ENCODE results near the gene SHH. TPM values are rescaled to one million over a fixed set of nuclear protein-coding genes. Genes with fewer than 3 reads are reported as not detected.

SHH gene
- total RNA-seq, 1 experiment from 2014 or later: 22.9 TPM

GRCh38 chr7:155805826-155806095, 6.5 kb downstream of the SHH start:
- ChIA-PET POLR2A (no interaction called here), CTCF (no interaction called here)
- no peaks in the 10 kb centered on the region for H3K36me3 ChIP-seq (ENCODE audit: control insufficient read depth, insufficient read depth, low read length)
- peak; percentile 8; the same call in 1 of the 2 replicates for ATAC-seq
- intact Hi-C loops (cut with micrococcal nuclease; ENCODE audit: unreplicated experiment) (no loop called here), in situ Hi-C loops (cut with HindIII; ENCODE audit: low pct_unique_long_range_greater_than_20kb, low sequenced_read_pairs) (no loop called here)
- peak overlapping the region; percentile 27 to 38 for H3K4me3 ChIP-seq (ENCODE audit: low read depth in 2 of 2, low read length in 2 of 2)
- no peaks in the 10 kb centered on the region for H3K9me3 ChIP-seq (ENCODE audit: control insufficient read depth, insufficient read depth, low read depth, low read length)
- DNase-seq (ENCODE audit: low read depth, low spot score): no peak
- TF ChIP-seq SIN3A (IDR thresholded peaks at IDR 0.05; ENCODE audit: borderline replicate concordance, insufficient read depth, low read depth, low read length) (no peak), REST (IDR thresholded peaks at IDR 0.05; ENCODE audit: insufficient read depth in 1 of 2, low read depth in 2 of 2, low read length in 1 of 2) (no peak), POLR2AphosphoS5 (IDR thresholded peaks at IDR 0.05; ENCODE audit: low read depth, low read length) (no peak), CTCF (IDR thresholded peaks at IDR 0.05) (no peak), TCF7L2 (IDR thresholded peaks at IDR 0.05; ENCODE audit: low read depth, low read length) (no peak)
- no peaks in the 10 kb centered on the region for H3K27me3 ChIP-seq (ENCODE audit: control insufficient read depth, insufficient read depth, low read length)
- no peak overlapping the region for H3K27ac ChIP-seq (ENCODE audit: low read length)
- no TSS peak for BruUV-seq (replicated peaks)
- peaks cover 13% of the 10 kb centered on the region for H3K4me1 ChIP-seq (ENCODE audit: control insufficient read depth, insufficient read depth, low read length)

GRCh38 chr7:155804897-155805825, 7.1 kb downstream of the SHH start:
- TF ChIP-seq TCF7L2 (IDR thresholded peaks at IDR 0.05; ENCODE audit: low read depth, low read length): no peak
- TF ChIP-seq CTCF (IDR thresholded peaks at IDR 0.05): peak; percentile 82
- H3K27me3 ChIP-seq (ENCODE audit: control insufficient read depth, insufficient read depth, low read length): no peaks in the 10 kb centered on the region
- peaks cover 10% of the 10 kb centered on the region for H3K4me1 ChIP-seq (ENCODE audit: control insufficient read depth, insufficient read depth, low read length)
- ATAC-seq (peak; percentile 68), DNase-seq (ENCODE audit: low read depth, low spot score) (no peak)
- ChIA-PET POLR2A (no interaction called here), CTCF (no interaction called here)
- H3K9me3 ChIP-seq (ENCODE audit: control insufficient read depth, insufficient read depth, low read depth, low read length): no peaks in the 10 kb centered on the region
- in situ Hi-C loops (cut with HindIII; ENCODE audit: low pct_unique_long_range_greater_than_20kb, low sequenced_read_pairs) (no loop called here), intact Hi-C loops (cut with micrococcal nuclease; ENCODE audit: unreplicated experiment) (no loop called here)
- BruUV-seq (replicated peaks): no TSS peak
- H3K4me3 ChIP-seq (ENCODE audit: low read depth in 2 of 2, low read length in 2 of 2): peak overlapping the region; percentile 27 to 38
- no peak overlapping the region for H3K27ac ChIP-seq (ENCODE audit: low read length)
- no peaks in the 10 kb centered on the region for H3K36me3 ChIP-seq (ENCODE audit: control insufficient read depth, insufficient read depth, low read length)

Measured in Panc1 (cell line).